WI38 (cell line): ENCODE results near the gene TCP10L.
"Not testable (repeated sequence)": the region's sequence is repeated elsewhere in the genome, so short reads cannot be mapped to it uniquely, and the experiment has no call there.

Source experiments
- H3K4me3 ChIP-seq: 2 replicates; pipeline ENCODE4 v1.5.1; 2011; ENCODE audit warnings: low read depth, mild to moderate bottlenecking, control low read depth, low read length
- CTCF ChIP-seq: IDR thresholded peaks from 2 replicates; pipeline ENCODE4 v1.5.1; 2012; ENCODE audit warnings: low read depth, mild to moderate bottlenecking, control low read depth, low read length

The TCP10L gene

GRCh38 chr21:32562915-32563314 lies 22.4 kb downstream of the TCP10L start:
- no peak overlapping the region for H3K4me3 ChIP-seq

GRCh38 chr21:32562426-32562825 lies 22.9 kb downstream of the TCP10L start:
- H3K4me3 ChIP-seq: no peak overlapping the region
- TF ChIP-seq CTCF: peak; percentile 21; the same call in 1 of the 2 replicates

More at GRCh38 chr21:32562915-32563314, 22.4 kb downstream of the TCP10L start:
- no peak for TF ChIP-seq CTCF

GRCh38 chr21:32561476-32561875 lies 23.8 kb downstream of the TCP10L start:
- H3K4me3 ChIP-seq: not testable (repeated sequence)

- TF ChIP-seq CTCF: no peak
- H3K4me3 ChIP-seq: no peak overlapping the region
Measured at GRCh38 chr21:32560896-32561295, 24.4 kb downstream of the TCP10L start.

GRCh38 chr21:32559006-32559610 lies 26.2 kb downstream of the TCP10L start:
- no peak overlapping the region for H3K4me3 ChIP-seq
- TF ChIP-seq CTCF: no peak

- TF ChIP-seq CTCF: no peak
- H3K4me3 ChIP-seq: no peak overlapping the region
Measured at GRCh38 chr21:32558106-32558505, 27.2 kb downstream of the TCP10L start.

- H3K4me3 ChIP-seq: no peak overlapping the region
- no peak for TF ChIP-seq CTCF
Measured at GRCh38 chr21:32554832-32555638, 30.3 kb downstream of the TCP10L start.
